ENCODE measurements around the gene FAM204A.
A peak's percentile ranks its signal among the peaks of the same experiment; 100 is the strongest.

FAM204A gene

GRCh38 chr10:118266098-118266748, 75.9 kb downstream of the FAM204A start:
- TF ChIP-seq CTCF (IDR thresholded peaks at IDR 0.05; ENCODE audit: low read depth, low read length, missing control alignments), result no peak
- no peak overlapping the region for H3K4me3 ChIP-seq (ENCODE audit: low read depth, low read length)
- DNase-seq (ENCODE audit: low read depth), result no peak

- peak; percentile 2 for TF ChIP-seq CTCF (IDR thresholded peaks at IDR 0.05; ENCODE audit: low read depth, low read length, missing control alignments)
- H3K4me3 ChIP-seq (ENCODE audit: low read depth, low read length), result no peak overlapping the region
- no peak for DNase-seq (ENCODE audit: low read depth)
Observed at GRCh38 chr10:118264838-118265470, 77.2 kb downstream of the FAM204A start.

GRCh38 chr10:118264252-118264651, 77.9 kb downstream of the FAM204A start:
- no peak for TF ChIP-seq CTCF (IDR thresholded peaks at IDR 0.05; ENCODE audit: low read depth, low read length, missing control alignments)
- DNase-seq (ENCODE audit: low read depth), result no peak
- no peak overlapping the region for H3K4me3 ChIP-seq (ENCODE audit: low read depth, low read length)

GRCh38 chr10:118262538-118262937, 79.6 kb downstream of the FAM204A start:
- no peak for TF ChIP-seq CTCF (IDR thresholded peaks at IDR 0.05; ENCODE audit: low read depth, low read length, missing control alignments)
- DNase-seq (ENCODE audit: low read depth), result no peak
- H3K4me3 ChIP-seq (ENCODE audit: low read depth, low read length), result no peak overlapping the region

GRCh38 chr10:118259288-118259906, 82.7 kb downstream of the FAM204A start:
- TF ChIP-seq CTCF (IDR thresholded peaks at IDR 0.05; ENCODE audit: low read depth, low read length, missing control alignments), result peak; percentile 71
- H3K4me3 ChIP-seq (ENCODE audit: low read depth, low read length), result no peak overlapping the region
- DNase-seq (ENCODE audit: low read depth), result no peak

GRCh38 chr10:118258285-118258684, 83.8 kb downstream of the FAM204A start:
- no peak for TF ChIP-seq CTCF (IDR thresholded peaks at IDR 0.05; ENCODE audit: low read depth, low read length, missing control alignments)
- no peak for DNase-seq (ENCODE audit: low read depth)

More at GRCh38 chr10:118258285-118258684, 83.8 kb downstream of the FAM204A start:
- no peak overlapping the region for H3K4me3 ChIP-seq (ENCODE audit: low read depth, low read length)

Data from GM12864 (cell line).